HG03575 (cell line): ENCODE results near the gene CDC42BPB.

Source experiments
- ATAC-seq: cut with Tn5 transposase; IDR thresholded peaks from one replicate; pipeline ENCODE4 v1.9.1; 2021; ENCODE audit not compliant: unreplicated experiment, insufficient number of reproducible peaks, low FRiP score; ENCODE audit errors: extremely low read depth

The CDC42BPB gene, protein sequence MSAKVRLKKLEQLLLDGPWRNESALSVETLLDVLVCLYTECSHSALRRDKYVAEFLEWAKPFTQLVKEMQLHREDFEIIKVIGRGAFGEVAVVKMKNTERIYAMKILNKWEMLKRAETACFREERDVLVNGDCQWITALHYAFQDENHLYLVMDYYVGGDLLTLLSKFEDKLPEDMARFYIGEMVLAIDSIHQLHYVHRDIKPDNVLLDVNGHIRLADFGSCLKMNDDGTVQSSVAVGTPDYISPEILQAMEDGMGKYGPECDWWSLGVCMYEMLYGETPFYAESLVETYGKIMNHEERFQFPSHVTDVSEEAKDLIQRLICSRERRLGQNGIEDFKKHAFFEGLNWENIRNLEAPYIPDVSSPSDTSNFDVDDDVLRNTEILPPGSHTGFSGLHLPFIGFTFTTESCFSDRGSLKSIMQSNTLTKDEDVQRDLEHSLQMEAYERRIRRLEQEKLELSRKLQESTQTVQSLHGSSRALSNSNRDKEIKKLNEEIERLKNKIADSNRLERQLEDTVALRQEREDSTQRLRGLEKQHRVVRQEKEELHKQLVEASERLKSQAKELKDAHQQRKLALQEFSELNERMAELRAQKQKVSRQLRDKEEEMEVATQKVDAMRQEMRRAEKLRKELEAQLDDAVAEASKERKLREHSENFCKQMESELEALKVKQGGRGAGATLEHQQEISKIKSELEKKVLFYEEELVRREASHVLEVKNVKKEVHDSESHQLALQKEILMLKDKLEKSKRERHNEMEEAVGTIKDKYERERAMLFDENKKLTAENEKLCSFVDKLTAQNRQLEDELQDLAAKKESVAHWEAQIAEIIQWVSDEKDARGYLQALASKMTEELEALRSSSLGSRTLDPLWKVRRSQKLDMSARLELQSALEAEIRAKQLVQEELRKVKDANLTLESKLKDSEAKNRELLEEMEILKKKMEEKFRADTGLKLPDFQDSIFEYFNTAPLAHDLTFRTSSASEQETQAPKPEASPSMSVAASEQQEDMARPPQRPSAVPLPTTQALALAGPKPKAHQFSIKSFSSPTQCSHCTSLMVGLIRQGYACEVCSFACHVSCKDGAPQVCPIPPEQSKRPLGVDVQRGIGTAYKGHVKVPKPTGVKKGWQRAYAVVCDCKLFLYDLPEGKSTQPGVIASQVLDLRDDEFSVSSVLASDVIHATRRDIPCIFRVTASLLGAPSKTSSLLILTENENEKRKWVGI (N-terminal part only)

DNA sequence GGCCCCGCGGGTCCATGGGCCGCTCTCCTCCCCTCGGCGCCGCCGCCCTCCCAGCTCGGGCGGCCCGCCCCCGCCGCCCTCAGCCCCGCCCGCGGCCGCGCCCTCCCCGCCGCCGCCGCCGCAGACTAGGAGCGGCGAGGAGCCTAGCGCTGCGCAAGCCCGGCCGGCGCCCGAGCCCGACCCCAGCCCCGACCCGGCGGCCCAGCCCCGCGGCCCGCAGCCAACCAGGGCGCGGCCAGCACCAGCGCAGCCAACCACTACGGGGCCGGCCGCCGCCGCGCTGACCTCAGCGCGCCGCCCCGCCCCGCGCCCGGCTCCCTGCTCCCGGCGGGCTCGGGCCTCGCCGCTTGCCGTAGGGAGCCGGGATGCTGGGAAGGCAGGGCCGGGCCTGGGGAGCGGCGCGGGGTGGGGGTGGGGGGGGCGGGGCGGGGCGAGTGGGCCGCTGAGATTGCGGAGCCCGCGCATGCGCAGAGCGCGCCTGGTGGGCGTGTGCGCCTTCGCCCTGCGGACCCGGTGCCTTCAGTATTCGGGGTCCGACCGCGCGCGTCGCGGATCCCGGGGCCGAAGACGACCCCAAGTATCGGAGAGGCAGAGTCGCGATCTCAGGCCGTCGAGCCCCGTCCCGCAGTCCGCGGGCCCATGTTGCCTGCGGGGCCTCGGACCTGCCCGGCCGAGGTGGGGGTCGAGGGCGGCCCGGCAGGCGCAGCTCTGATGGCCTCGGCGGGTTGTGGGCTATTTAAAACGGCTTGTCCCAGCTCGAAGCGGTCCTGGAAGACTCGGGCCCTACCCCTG, at the start of gene CDC42BPB:
TSS of gene CDC42BPB (minus strand) at position 178 of the 792 bp plus-strand sequence. CDS start 376 bp downstream, outside the sequence.
- no peak for ATAC-seq

DNA sequence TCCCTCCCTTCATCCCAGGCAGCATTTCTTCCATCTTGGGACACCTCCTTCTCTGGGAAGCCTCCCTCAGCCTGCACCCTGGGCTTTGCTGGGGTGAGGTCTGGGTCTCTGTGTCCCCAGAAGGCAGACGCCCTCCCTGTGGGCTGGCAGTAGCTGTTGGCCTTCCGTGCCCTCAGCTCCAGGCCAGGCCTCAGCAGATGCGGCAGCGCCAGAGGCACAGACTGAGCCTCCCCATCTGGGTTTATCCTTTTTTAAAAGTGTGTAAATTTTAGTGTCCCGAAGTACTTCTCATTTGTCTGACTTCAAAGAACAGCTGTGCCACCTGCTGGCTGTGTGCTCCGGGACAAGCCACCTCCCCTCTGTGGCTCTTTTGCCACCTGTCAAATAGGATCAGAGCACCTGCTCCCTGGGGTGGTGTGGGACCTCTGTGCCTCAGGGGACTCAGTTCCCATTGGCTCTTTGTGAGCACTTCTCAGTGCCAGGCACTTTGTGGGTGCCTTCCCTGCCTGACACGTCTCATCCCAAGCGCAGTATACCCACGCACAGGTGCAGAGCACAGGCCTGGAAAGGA, 48.3 kb upstream of the CDC42BPB start:
- ATAC-seq, result no peak

DNA sequence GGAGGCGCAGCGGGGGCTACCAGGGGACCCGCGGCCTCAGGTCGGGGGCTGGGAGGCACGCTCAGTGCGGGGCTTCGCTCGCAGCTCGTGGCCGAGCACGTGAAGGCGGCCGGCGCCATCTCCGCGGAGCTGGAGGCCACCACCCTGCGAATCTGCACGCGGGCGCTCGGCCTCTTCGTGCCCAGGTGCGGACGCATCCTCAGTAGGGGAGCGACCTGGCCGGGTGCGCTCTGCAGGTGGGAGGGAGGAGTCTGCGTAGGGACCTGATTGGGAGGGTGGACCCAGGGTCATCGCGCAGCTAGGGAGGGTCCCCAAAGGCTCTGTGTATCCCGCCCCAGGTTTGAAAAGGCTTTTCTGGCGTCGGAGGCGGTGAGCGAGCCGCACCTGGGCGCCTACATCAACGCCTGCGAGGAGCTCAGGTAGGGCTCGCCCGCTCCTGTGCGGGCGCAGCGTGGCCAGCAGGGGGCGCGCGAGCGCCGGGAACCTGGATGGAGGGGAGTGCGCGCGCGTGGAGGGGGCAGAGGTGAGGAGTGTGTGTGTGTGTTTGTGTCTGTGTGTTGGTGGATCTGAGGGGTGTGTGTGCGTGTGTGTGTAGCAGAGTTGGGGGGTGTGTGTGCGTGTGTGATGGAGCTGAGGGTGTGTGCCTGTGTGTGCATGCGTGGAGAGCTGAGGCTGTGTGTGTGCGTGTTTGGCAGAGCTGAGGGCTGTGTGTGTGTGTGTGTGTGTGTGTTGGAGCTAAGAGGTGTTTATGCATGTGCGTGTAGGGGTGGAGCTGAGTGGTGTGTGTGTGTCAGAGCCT, 47.5 kb upstream of the CDC42BPB start:
- ATAC-seq, result no peak

DNA sequence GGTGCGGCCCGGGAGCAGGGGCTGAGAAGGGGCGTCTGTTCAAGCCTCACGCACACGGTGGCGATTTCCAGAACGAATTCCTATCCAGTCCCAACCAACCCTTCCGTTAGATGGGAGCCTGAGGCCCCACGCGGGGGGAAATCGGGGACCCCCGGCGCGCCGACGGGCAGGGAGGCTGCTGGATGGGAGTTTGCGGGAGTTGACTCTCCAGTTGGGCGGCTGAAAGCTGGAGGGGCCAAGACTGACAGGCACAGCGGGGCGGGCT, 47.0 kb upstream of the CDC42BPB start:
- ATAC-seq, result no peak

DNA sequence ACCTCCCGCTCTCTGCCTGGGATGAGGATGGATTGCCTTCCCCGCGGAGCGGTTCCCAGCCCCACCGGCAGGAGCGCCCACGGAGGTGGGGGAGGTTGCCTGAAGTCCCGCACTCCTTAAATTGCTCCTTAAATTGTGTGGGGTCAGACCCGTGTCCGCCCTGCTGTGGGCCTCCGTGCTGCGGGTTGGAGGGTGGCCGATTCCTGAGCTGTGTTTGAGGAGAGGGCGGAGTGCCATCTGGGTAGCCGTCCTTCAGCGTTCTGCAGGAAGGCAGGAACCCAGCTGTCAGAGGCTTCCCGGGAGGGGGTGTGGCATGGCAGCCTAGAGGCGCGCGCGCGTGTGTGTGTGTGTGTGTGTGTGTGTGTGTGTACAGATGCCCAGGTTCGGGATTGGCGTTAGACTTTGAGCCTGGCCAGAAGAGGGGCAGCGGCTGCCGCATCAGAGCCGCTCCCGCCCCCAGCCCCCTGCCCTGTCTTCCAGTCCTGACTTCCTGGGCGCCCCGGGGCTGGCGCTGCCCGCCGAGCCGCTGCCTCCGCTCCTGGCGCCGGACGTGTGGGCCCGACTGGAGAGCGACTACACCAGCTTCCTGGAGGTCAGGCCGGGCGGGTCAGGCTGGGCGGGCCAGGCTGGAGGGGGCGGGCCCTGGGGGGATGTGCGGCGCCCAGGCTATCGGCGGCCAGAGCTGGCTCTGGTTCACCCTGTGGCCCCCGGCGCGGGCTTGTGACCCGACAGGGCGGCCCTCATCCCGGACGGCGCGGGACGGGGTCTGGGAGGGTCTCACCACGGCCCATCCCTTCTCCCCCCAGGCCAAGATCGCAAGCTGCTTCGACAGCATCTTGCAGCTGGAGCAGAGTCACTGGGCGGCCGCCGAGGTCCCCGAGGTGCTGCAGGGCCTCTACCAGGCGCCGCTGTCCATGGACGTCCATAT, 46.4 kb upstream of the CDC42BPB start:
- no peak for ATAC-seq

DNA sequence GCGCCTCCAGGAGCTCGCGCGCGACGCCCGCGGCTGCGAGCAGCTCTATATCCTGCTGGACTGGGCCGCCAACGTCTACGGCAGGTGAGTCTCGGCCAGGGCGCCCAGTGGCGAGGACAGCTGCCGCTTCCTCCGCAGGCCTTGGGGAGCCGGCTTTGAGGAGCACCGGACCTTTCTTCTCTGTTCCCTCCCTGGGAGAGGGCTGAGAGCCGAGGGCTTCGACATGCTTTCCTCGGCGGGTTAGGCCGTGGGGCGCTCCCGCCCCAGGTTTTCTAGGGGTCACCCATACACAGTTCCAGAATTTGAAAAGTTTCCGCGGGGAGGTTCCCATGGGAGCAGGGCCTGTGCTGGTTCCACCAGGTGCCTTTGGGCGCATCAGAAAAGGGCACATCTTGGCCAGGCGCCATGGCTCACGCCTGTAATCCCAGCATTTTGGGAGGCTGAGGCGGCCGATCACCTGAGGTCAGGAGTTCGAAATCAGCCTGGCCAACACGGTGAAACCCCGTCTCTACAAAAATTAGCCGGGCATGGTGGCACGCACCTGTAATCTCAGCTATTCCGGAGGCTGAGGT, 45.4 kb upstream of the CDC42BPB start:
- no peak for ATAC-seq

DNA sequence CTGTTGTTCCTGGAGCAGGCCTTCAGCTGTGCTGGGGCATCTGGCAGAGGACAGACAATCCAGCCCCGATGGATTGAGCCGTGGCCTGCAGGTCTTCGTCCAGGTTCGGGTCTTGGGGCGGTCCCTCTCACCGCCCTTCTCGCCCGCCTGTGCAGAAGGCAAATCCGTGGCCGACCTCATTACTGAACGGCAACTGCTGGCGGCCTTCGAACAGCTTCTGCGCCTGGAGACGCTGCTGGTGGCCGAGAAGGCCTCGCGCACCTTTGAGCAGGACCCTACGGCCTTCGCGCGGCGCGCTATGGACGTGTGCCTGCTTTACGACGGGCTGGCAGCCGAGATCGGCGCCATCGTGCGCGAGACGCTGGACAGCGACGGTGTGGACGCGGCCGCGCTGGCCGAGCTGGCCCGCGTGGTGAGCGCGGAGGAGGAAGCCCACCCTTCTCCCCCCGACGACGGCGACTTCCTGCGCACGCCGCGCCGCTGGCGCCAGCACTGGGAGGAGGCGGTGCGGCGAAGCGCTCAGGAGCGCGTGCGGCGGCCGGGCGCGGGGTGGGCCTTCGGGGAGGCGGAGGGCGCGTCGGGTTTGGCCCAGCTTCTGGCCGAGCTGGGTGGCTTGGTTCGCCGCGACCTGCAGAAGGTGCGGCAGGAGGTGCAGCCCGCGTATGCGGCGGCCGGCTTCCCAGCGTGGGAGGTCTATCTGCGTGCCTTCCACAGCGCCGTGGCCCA, 44.8 kb upstream of the CDC42BPB start:
- ATAC-seq, result no peak

DNA sequence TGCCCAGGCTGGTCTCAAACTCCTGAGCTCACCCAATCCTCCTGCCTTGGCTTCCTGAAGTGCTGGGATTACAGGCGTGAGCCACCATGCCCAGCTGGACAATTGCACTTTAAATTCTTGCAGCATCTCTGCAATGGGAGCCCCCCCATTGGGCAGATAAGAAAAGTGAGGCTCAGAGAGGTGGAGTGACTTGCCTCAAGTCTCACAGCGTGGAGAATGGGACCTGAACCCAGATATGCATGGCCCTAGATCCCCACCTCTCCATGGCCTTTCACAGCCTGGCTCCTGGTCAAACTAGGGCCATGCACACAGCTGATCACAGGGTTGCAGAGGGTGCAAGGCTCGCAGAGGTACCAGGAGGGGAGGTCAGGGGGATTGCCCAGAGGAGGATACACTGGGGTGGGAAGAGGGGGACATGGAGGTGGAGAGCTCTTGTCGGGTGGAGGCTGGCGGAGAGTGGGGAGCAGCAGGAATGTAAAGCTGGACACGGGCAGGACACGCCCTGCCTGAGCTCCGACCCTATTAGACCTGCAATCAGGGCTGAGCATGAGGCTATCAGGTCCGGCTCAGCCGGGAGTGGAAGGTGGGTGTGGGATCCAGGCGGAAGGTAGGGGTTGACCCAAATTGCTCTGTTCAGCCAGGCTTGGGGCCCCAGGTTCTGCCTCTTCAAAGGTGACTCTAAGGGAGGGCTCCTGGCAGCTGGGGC, 44.1 kb upstream of the CDC42BPB start:
- no peak for ATAC-seq

DNA sequence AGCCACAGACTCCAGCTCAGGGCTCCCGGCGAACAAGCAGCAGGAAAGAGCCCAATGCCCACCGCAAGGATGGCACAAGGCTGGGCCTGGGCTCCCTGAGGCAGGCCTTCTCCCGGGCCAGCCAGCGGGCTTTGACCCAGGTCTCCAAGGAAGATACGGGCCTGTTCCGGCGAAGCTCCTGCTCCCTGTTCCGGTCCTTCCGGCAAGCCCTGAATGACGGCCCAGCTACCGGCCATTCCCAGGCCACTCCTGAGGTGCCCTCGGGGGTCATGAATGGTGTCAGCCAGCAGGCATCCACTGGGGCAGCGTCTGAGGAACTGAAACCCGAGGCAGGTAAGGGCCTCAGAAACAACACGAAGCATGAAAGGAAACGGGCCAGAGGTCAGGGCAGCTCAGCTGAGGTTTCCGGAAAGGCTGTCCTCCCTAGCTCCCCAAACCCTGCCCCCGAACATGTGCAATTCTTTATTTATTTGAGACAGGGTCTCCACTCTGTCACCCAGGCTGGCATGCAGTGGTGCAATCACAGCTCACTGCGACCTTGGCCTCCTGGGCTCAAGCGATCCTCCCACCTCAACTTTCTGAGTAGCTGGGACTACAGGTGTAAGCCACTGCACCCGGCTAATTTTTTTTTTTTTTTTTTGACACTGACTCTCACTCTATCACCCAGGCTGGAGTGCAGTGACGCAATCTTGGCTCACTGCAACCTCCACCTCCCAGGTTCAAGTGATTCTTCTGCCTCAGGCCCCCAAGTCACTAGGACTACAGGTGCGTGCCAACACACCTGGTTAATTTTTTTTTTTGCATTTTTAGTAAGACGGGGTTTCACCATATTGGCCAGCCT, 43.2 kb upstream of the CDC42BPB start:
- no peak for ATAC-seq

DNA sequence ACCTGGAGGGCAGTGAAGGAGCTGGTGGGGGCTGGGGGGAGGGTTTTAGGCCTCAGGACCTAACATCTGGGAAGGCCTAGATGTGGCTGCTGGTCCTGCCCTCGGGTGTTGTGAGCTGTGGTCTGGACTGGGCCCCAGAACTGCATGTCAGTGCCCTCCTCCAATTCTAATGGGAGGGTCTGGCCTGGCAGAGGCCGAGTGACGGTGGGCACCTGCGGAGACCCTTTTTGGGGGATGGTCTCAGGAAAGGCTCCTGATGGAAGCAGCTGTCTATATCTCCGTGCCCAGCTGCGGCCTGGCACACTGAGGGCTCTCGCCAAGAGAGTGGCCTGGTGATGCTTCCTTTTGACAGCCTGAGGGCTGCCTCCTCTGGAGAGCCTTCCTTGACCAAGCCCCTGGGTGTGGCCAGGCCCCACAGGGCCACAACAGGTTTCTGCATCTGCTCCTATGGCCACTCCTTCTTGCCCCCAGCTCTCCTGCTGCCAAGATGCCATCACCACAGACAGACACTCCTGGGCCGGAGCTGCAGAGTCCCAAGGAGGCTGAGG, 42.5 kb upstream of the CDC42BPB start:
- ATAC-seq, result no peak

DNA sequence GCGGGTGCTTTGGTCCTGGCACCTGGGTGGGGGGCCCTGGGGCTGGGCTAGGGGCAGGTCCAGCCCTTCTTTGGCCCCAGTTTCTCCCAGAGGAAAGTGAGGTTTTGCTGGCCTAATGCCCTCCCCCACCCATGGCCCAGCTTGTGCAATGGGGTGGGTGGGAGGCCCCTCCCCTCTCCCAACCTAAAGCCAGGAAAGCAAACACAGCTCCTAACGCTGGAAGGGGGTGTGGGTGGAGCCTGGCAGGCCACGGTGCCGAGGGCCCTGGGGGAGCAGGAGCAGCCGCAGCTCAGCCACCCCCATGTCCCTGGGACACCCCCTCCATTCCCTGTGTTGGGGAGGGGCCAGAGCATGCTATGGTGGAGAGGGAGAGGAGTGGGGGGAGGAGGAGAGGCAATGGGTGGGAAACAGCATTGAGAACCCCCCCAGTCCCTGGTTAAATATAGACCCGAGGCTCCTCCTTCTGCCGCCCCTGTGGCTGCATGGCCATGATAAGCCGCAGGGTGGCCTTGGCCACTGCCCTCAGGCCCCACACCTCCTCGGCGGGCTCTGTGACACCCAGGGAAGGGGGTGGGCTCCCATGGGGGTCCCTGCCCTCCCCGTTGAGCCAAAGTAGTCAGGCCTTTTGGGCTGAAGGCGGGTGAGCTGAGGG, 41.9 kb upstream of the CDC42BPB start:
- ATAC-seq, result no peak

DNA sequence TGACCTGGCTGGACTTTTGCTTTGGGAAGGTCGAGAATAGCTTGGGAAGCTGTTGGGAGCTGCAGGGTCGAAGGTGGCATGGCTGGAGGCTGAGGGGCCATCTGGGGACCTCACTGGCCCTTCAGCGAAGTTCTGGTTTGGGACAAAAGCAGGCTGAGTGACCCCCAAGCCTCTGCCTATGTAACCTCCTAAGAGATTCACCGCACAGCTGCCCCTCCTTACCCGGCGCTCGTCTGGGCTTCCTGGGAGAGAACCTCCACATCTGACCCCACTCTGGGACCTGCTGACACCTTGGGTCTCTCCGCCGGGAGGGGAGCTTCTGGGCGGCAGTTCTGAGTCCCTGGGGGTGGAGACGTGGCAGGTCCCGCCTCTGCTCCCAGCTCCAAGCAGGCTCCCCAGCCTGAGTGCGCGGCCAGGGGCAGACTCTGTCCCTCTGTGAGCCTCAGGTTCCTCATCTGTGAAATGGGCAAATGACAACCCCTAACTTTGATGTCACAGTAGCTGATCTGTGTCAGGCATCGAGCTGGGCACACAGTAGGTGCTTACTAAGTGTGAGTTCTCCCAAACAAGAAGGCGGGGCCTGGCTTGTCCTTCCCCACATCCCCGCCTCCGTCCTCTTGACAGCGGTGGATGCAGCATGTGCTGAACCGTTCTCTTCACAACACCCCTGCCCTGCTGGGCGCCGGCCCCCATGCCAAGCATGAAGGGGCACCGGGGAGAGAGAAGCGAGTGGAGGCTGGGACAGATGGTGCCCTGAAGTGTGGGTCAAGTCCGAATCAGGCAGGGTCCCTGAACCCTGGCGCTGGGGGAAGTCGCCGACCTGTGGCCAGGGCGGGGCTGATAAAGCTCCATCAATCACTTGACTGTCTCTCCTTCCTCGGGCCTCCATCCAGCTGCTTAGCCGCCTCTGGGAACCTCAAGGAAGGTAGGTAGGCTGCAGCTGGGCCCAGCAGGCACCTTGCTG, 40.9 kb upstream of the CDC42BPB start:
- ATAC-seq, result no peak
